Measurements from ENCODE around the gene MLANA. TPM values are rescaled to one million over a fixed set of nuclear protein-coding genes. Genes with fewer than 3 reads are reported as not detected.
A peak's percentile ranks its signal among the peaks of the same experiment; 100 is the strongest.

Gene MLANA
- total and polyA plus RNA-seq, 10 donors = not detected

DNA sequence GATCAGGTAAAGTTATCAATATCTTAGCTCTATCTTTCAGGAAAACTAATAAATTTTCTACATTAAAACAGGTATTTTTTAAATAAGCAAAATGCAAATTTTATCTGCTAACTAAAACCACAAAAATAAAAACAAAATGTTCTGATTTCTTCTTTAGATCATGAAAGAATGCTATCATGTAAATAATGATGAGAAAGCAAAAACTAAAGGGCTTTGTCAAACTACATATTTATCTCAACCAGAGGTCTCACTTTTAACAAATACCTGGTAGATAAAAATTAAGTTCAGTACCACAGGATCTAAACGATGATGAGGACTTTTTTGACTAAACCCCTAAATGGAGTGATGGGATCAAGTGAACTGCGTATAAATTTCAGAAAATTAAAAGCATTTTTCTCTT is 50.5 kb downstream of the MLANA start:
- no peaks in the 10 kb centered on the region for H3K4me1 ChIP-seq
- no peak overlapping the region for H3K27ac ChIP-seq
- no peak for DNase-seq
- 89 to 96% (median 94%) methylated on average over 2 of the region's 2 CpGs for WGBS, 5 donors
- H3K27me3 ChIP-seq (replicated peaks in 1 of 7) = no peaks in the 10 kb centered on the region
- H3K9me3 ChIP-seq = no peaks in the 10 kb centered on the region
- peaks cover 0 to under 1% (median 0%) of the 10 kb centered on the region in 6 donors for H3K36me3 ChIP-seq
- intact Hi-C loops (cut with DNase I; ENCODE audit: low total_unique reads) = no loop called here
- no peak overlapping the region for H3K4me3 ChIP-seq
- TF ChIP-seq POLR2AphosphoS5 (IDR thresholded peaks at IDR 0.05) = no peak
- TF ChIP-seq, protein P1, sequence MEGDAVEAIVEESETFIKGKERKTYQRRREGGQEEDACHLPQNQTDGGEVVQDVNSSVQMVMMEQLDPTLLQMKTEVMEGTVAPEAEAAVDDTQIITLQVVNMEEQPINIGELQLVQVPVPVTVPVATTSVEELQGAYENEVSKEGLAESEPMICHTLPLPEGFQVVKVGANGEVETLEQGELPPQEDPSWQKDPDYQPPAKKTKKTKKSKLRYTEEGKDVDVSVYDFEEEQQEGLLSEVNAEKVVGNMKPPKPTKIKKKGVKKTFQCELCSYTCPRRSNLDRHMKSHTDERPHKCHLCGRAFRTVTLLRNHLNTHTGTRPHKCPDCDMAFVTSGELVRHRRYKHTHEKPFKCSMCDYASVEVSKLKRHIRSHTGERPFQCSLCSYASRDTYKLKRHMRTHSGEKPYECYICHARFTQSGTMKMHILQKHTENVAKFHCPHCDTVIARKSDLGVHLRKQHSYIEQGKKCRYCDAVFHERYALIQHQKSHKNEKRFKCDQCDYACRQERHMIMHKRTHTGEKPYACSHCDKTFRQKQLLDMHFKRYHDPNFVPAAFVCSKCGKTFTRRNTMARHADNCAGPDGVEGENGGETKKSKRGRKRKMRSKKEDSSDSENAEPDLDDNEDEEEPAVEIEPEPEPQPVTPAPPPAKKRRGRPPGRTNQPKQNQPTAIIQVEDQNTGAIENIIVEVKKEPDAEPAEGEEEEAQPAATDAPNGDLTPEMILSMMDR (IDR thresholded peaks at IDR 0.05 in 8 of 11, conservative IDR thresholded peaks at IDR 0.05 in 3 of 11) = no peak
- no peak for TF ChIP-seq POLR2A (IDR thresholded peaks at IDR 0.05)

GRCh38 chr9:5945112-5945511 is 54.4 kb downstream of the MLANA start:
- TF ChIP-seq, protein P1 (IDR thresholded peaks at IDR 0.05 in 8 of 11, conservative IDR thresholded peaks at IDR 0.05 in 3 of 11) = no peak
- no peak for TF ChIP-seq POLR2AphosphoS5 (IDR thresholded peaks at IDR 0.05)
- no peak for TF ChIP-seq POLR2A (IDR thresholded peaks at IDR 0.05)
- H3K9me3 ChIP-seq = no peaks in the 10 kb centered on the region
- H3K27me3 ChIP-seq (replicated peaks in 1 of 7) = no peaks in the 10 kb centered on the region
- WGBS, 5 donors = 57 to 86% (median 71%) methylated on average over 1 of the region's 1 CpG
- no peak overlapping the region for H3K4me3 ChIP-seq
- H3K27ac ChIP-seq = no peak overlapping the region
- DNase-seq = no peak
- peaks cover 0 to 32% (median 16%) of the 10 kb centered on the region in 6 donors for H3K4me1 ChIP-seq
- intact Hi-C loops (cut with DNase I; ENCODE audit: low total_unique reads) = no loop called here
- no peaks in the 10 kb centered on the region for H3K36me3 ChIP-seq

DNA sequence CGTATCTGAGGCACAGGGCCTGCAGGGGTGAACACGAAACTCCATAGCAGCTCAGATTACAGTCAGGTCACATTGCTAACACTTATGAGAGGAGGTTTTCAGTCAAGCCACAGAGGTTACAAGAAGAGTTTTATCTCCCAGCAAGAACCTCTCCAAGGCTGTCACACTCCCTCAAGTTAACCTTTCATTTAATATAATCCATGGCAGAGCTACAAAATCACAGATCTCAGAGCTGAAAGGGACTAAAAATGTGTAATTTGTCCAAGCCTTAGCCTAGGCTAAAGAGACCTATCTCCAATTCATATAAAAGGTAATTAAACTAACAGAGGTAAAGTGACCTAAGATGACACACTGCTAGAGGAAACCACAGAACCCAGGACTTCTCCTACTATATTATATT is 57.2 kb downstream of the MLANA start:
- no peaks in the 10 kb centered on the region for H3K36me3 ChIP-seq
- WGBS, 5 donors = 59 to 86% (median 78%) methylated on average over 2 of the region's 2 CpGs
- intact Hi-C loops (cut with DNase I; ENCODE audit: low total_unique reads) = no loop called here
- TF ChIP-seq, protein P1 (IDR thresholded peaks at IDR 0.05 in 8 of 11, conservative IDR thresholded peaks at IDR 0.05 in 3 of 11) = no peak
- TF ChIP-seq POLR2A (IDR thresholded peaks at IDR 0.05) = no peak
- TF ChIP-seq POLR2AphosphoS5 (IDR thresholded peaks at IDR 0.05) = no peak
- H3K27ac ChIP-seq = no peak overlapping the region
- no peaks in the 10 kb centered on the region for H3K27me3 ChIP-seq (replicated peaks in 1 of 7)
- H3K4me1 ChIP-seq = peaks cover 0 to 38% (median 17%) of the 10 kb centered on the region in 6 donors
- H3K9me3 ChIP-seq = no peaks in the 10 kb centered on the region
- no peak for DNase-seq
- H3K4me3 ChIP-seq = no peak overlapping the region

DNA sequence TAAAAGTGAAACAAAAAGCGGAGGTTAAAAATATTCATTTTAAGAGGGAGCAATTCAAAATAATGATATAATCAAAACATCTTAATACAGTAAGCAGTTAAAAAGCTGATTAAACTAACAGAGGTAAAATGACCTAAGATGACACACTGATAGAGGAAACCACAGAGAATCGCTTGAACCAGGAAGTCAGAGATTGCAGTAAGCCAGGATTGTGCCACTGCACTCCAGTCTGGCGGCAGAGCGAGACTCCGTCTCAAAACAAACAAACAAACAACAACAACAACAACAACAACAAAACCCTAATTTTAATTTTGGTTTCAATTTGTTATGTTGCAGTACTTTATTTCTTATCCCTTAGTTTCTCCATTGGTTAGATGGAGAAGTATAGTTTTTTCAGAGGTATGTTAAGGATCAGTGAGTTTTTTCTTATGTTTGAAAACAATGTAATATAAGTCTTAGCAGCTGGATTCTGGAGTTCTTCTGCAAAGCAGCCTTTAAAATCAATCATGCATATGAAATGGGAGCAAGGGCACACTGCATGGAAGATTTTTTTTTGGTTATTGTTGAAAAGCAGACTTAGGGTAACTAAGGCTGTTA is 58.5 kb downstream of the MLANA start:
- Histone ChIP-seq H3K27me3 (replicated peaks in 1 of 7) (no peaks in the 10 kb centered on the region), H3K27ac (peak overlapping the region in 4 of 8 donors; percentile 3 to 44 (median 30)), H3K9me3 (no peaks in the 10 kb centered on the region), H3K4me3 (peak overlapping the region in 5 of 8 donors; percentile 1 to 45 (median 9)), H3K4me1 (peaks cover 0 to 38% (median 17%) of the 10 kb centered on the region in 6 donors), H3K36me3 (peaks cover 0 to 5% (median 0%) of the 10 kb centered on the region in 6 donors)
- TF ChIP-seq, protein P1 (IDR thresholded peaks at IDR 0.05 in 8 of 11, conservative IDR thresholded peaks at IDR 0.05 in 3 of 11) = no peak
- TF ChIP-seq POLR2A (IDR thresholded peaks at IDR 0.05) (no peak), POLR2AphosphoS5 (IDR thresholded peaks at IDR 0.05) (no peak)
- 6 to 16% (median 11%) methylated on average over 5 of the region's 5 CpGs for WGBS, 5 donors
- DNase-seq = no peak
- intact Hi-C loops (cut with DNase I; ENCODE audit: low total_unique reads) = no loop called here

Measured in spleen (tissue), 11 donors.